NK-92 (cell line): Measurements from ENCODE around the gene HSD17B13.
"Not testable (repeated sequence)": the region's sequence is repeated elsewhere in the genome, so short reads cannot be mapped to it uniquely, and the experiment has no call there.

Experiments used
- DNase-seq: peaks from one replicate; lab custom pipeline; 2025; ENCODE audit not compliant: unreplicated experiment; lab: John Stamatoyannopoulos, UW

Gene HSD17B13

DNA sequence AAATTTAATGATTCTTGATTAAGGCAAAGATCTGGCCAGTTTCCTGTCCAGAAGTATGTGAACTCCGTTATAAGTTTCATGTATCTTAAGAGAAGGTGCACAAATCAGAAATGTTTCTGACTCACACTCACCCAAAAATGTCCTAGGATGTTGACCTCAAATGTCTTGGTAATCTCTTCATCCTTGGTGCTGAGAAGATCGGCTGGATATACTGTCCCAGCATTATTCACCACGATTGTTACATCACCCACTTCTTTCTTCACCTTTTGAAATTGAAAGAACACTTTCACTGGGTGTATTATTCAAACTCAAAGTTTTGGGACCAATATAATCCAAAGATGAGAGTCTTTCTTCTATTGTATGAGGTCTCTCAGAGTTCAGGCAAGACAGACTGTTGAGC, 5.7 kb downstream of the HSD17B13 start:
- no peak for DNase-seq

DNA sequence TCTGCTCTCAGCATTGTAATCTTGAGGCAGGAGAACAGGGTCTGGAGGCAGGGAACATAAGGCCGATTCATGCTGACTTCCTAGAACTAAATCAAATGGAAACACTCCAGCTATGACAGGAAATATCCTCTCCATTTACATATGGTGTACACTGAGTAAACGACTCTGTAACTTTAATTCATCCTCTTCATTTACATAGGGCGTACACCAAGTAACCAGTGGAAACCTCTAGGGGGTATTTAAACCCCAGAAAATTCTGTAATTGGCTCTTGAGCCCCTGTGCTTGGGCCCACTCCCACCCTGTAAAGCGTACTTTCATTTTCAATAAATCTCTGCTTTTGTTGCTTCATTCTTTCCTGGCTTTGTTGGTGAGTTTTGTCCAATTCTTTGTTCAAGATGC, 7.7 kb downstream of the HSD17B13 start:
- DNase-seq, result not testable (repeated sequence)

GRCh38 chr4:87313756-87314155, 8.9 kb downstream of the HSD17B13 start:
- DNase-seq, result no peak

DNA sequence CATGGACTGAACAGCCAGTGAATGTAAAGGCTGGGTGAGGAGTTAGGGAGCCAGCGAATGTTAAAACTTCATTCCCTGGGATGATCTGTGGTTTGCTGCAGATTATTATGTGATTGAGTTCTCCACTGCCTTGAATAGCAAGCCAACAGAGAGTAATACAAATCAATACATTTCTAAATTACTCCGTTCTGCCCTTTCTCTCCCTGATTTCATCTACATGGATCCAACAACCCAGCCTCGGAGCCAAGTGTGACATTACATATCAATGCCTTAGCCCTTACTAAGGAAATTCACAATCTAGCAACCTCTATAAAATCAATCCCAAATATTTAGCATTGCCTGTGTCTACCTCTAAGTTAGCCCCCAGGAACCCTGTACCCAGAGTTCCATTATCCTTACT, 11.0 kb downstream of the HSD17B13 start:
- DNase-seq, result no peak

GRCh38 chr4:87310691-87311335, 11.9 kb downstream of the HSD17B13 start:
- DNase-seq, result no peak

- DNase-seq, result no peak
Observed at GRCh38 chr4:87309625-87310024, 13.1 kb downstream of the HSD17B13 start.

DNA sequence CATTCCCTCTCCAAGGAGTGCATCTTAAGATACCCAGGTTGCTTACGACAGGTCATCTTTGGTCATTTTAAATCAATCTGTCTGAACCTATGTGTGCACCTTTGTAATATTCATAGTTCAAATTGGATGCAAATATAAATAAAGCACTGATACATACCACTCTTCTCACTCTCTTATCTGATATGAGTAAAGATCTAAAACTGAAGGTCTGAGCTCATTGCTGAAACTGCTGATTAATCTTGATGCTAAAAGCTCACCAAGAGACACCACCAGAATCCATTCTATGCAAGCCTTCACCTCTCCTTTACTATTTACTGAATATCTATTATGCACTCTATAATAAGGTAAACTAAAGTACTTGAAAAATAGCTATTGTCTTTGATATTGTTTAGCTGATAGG, 16.6 kb downstream of the HSD17B13 start:
- DNase-seq, result no peak

DNA sequence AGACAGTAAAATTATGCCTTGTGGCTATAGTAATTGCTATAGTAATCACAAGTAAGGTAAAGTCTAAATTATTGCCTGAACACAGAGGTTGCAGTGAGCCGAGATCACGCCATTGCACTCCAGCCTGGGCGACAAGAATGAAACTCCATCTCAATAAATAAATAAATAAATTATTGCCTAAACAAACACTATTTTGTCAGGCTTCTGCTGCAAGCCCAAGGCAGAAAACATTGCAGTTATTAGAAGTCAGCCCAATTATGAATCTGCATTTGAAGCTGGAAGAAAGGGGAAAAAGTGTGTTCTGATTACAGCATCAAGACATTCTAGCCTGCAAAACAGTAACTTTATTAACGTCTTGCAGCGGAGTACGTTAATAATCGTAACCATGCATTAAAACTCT, 17.1 kb downstream of the HSD17B13 start:
- DNase-seq, result no peak

DNA sequence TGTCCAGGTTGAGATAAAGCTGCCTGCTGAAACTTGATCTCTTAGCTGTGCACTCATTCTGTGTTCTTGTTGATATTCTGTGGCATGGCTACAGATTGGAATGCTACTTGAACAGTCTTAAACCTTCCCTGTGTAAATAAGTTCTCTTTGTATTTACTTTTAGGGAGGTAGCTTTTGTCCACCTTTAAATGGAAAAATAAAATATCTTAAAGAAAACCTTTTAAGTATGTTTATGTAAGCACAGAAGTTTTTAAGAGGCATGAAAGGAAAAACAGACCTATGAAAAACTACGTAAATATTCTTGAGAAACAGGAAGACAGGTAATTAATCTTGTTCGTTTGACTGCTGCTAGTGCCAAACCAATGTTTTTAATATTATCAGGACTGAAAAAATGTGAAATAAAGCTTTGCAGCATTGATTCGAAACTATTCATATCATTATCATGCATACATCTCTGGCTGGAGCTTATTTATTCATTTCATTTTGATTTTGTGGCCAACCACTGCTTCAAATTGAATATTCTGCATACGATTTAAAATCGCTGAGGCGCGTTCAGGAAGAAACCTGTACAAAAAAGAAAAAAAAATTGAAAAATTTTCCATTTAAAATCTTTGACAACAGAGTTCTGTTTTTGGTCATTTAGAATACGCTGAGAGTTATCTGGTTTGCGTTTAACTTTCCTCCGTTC, 17.8 kb downstream of the HSD17B13 start:
- DNase-seq, result no peak

DNA sequence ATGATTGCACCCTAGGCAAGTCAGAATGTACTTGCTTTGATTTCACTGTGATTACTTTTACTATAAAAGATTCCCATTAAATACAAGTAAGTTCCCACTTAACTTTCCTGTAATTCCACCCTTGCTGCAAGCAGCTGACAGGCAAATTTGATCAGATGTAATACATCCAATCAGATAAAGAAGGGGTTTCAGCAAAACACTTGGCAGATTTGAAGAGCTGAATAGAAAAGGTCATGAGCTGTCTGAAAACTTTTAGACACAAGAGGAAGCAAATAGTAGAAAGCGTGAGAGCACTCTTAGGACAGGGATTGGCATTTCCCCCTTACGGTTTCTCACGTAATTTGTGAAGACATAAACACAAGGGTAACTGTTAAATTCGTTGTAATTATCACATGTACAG, 22.8 kb downstream of the HSD17B13 start:
- DNase-seq, result no peak

DNA sequence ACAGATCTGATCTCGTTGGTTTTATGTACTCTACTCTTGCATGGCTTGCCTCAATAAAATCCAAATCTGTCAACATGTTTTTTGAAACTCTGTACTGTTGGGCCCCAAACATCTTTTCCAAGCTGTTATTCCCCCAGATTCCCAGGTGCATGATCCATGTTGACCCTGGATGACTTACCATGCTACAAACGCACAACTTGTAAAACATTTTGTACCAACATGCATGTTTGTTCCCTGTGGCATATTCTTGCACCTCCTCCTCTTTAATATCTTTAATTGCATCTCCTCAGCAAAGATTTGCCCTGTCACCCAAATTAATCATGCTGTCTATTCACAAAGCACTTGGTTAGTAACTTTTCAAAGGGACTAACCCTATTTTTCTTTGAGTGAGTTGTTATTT, 24.3 kb downstream of the HSD17B13 start:
- DNase-seq, result no peak

- not testable (repeated sequence) for DNase-seq
Observed at GRCh38 chr4:87294911-87295310, 27.8 kb downstream of the HSD17B13 start.

DNA sequence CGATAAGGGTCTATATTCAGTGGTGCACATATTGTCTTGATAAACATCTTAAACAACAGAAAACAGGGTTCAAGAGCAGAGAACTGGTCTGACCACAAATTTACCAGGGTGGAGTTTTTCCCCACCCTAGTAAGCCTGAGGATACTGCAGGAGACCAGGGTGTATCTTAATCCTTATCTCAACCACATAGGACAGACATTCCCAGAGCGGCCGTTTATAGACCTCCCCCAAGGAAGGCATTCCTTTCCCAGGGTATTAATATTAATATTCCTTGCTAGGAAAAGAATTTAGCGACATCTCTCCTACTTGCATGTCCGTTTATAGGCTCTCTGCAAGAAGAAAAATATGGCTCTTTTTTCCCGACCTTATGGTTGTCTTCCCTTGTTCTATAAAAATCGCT, 28.8 kb downstream of the HSD17B13 start:
- DNase-seq, result not testable (repeated sequence)

DNA sequence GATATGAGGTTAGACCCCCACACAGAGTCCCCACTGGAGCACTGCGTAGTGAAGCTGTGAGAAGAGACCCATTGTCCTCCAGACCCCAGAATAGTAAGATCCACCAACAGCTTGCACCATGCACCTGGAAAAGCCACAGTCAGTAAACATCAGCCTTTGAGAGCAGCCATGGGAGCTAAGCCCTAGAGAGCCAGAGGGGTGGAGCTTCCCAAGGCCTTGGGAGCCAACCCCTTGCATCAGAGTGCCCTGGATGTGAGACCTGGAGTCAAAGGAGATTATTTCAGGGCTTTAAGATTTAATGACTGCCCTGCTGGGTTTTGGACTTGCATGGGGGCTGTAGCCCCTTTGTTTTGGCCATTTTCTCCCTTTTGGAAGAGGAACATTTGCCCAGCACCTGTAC, 35.7 kb downstream of the HSD17B13 start:
- DNase-seq, result no peak

DNA sequence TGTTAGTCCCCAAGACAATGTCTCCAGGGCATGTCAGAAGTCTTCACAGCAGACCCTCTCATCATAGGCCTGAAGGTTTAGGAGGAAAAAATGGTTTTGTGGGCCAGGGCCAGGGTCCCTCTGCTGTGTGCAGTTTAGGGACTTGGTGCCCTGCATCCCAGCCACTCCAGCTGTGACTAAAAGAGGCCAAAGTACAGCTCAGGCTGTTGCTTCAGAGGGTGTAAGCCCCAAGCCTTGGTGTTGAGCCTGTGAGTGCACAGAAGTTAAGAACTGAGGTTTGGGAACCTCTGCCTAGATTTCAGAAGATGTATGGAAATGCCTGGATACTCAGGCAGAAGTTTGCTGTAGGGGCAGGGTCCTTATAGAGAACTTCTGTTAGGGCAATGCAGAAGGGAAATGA, 38.4 kb downstream of the HSD17B13 start:
- not testable (repeated sequence) for DNase-seq

DNA sequence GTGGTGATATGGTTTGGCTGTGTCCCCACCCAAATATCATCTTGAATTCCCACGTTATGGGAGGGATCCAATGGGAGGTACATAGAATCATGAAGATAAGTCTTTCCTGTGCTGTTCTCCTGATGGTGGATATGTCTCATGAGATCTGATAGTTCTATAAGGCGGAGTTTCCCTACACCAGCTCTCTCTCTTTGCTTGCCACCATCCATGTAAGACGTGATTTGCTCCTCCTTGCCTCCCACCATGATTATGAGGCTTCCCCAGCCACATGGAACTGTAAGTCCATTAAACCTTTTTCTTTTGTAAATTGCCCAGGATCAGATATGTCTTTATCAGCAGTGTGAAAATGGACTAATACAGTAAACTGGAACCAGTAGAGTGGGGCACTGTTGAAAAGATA, 39.5 kb downstream of the HSD17B13 start:
- no peak for DNase-seq

DNA sequence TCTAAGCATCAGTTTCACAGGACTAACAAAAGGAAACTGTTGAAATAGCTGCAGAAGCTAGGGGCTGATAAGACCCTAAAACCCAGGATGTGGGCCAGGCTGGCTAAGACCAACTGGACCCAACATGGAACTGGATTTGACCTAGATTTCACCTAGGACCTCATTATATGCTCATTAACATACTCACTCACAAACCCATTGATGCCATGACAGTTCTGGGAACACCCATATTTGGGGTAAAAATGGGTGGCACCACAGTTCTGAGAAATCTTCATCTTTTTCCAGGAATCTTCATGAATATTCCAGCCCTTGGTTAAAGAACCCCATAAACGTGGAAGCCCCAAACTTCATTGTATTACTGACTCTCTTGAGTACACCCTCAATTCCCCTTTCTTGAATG, 41.1 kb downstream of the HSD17B13 start:
- DNase-seq, result no peak

DNA sequence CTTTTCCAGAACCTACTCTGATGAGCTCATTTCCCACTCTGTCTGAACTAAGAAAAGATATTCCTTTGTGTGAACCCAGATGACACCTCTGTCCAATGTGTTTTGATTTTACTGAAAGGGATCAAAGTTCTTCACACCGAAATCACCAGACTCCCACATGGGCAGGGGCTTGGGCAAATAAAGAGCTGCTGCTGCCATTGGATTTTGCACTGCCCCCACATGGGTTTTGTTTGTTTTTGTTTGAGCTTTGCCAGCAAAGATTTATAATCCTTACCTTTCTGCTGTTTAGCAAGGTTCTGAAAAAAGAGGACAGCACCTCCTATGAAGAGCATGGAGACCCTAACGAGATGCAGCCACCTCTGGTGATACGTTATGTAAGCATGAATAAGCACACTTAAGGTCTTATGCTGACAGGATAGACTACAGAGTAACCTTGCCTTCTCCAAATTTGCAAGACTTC, 44.3 kb downstream of the HSD17B13 start:
- DNase-seq, result no peak

DNA sequence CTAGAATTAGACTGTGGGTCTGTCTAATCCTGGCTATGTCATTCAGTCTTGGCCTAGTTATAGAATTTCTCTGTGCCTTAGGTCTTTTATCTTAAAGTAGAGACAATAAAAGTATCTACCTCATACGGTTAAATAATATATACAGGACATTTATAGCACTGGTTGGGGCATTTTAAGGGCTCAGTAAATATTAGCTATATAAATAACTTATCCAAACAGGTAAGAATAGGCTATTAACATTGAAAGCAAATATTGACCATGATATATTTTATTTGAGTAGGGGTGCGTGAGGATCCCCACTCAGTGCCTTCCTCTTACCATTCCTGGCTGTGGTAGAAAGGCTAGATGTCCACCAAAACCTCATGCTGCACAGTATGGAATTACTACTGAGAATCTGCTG, 47.4 kb downstream of the HSD17B13 start:
- DNase-seq, result no peak

GRCh38 chr4:87274803-87275202, 47.9 kb downstream of the HSD17B13 start:
- no peak for DNase-seq

DNA sequence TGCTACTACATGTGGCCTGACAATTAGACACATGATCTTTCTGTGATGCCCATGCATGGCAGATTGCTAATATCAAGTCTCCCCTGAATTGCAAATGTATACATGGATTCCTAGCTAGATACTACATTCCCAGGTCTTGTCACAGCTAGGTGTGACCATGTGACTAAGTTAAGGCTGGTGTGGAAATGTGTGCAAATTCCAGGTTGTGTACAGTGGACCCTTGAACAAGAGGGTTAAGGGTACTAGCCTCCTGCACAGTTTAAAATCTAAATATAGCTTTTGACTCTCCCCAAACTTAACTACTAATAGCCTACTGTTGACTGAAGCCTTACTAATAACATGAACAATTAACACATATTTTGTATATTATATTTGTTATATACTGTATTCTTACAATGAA, 48.4 kb downstream of the HSD17B13 start:
- DNase-seq, result no peak

GRCh38 chr4:87270825-87271224, 51.9 kb downstream of the HSD17B13 start:
- no peak for DNase-seq

GRCh38 chr4:87270144-87270543, 52.5 kb downstream of the HSD17B13 start:
- DNase-seq, result no peak
